Activated naive CD8-positive, alpha-beta T cell treated with anti-CD3 and anti-CD28 coated beads, Interleukin-2, amount 50 U/mL, for 16 hours (primary cell): ENCODE results near the gene PHACTR2.
"Not testable (repeated sequence)": the region's sequence is repeated elsewhere in the genome, so short reads cannot be mapped to it uniquely, and the experiment has no call there.

ENCODE experiments used
- DNase-seq: peaks from one replicate; pipeline ENCODE4 v3.0.0-alpha.2; 2020; ENCODE audit warnings: low read depth, low spot score

Gene PHACTR2

GRCh38 chr6:143807103-143807772 lies 129.5 kb downstream of the PHACTR2 start:
- no peak for DNase-seq

DNA sequence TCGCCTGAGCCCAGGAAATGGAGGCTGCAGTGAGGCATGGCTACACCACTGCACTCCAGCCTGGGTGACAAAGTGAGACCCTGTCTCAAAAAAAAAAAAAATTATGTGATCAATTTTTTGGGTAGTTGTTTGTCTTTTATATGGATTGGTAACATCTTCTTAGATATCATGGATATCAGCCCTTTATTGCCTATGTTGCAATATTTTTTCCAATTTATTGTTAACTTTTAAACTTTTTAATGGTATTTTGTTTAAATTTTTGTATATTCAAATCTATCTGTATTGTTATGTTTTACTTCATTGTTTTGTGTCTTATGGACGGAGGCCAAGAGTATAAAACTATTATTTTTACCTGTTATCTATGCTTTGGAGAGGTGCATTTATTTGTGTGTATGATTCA lies 133.0 kb downstream of the PHACTR2 start:
- DNase-seq, result no peak

DNA sequence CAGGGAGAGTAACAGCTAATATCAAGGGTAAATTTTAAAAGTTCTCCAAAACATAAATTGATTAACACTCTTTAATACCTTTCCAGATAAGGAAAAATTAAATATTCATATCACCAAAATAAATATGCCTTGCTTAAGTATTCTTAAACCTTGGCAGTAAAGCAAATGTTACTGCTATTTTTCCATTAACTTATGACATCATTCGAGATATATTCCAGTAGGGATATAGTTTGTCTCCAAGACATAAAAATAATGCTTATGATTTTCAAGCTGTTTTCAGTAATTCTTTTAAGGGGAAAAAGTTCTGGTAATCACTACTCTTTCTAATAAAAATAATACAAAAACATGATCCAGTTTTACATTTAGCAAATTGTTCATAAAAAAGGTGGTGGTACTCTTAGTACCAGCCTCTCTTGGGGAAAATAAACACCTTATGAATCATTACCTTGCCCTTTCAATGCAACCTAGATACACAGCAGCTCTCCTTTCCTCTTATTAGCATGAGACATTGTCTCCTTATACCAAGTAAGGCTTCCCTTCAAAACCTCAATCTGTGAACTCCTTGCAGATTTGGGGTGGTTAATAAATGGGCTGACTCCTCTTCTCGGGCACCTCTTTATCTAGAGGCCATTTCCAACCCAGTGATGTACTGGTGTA lies 133.9 kb downstream of the PHACTR2 start:
- no peak for DNase-seq

- no peak for DNase-seq
Measured at GRCh38 chr6:143817621-143818020, 139.9 kb downstream of the PHACTR2 start.

DNA sequence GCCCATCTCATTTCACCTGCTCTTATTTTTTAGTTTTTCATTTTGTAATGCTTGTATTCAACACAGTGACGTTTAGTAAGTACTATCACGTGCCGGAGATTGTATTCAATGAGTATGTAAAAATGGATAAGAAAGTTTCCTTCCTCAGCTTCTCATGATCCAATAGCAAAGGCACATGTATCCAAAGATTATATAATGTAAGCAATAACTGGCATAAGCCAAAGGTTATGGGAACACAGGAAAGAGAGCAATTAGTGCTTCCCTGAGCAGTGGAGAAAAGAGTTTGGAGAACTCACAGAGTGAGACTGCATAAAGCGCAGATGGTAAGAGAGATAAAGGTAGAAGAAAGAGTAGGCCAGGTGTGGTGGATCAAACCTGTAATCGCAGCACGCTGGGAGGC lies 143.6 kb downstream of the PHACTR2 start:
- no peak for DNase-seq

GRCh38 chr6:143822584-143823024 lies 144.8 kb downstream of the PHACTR2 start:
- DNase-seq, result no peak

DNA sequence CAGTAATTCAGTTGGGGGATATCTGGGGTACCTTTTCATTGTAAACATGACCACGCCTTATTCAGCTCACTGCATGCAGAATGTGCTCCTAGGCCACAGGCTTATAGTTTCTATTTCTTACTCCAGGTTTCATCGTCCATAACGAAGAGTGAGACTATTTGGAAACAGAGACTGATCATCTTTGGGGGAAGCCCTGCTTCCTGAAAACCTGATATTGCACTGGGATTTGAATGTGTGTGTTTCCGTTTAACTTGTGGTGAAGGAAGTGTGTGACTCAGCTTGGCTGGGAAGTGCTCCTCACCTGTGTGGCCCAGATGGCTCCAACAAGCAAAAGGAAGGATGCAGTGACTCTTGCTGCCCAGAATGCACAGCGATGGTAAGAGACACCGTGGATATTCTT lies 145.8 kb downstream of the PHACTR2 start:
- DNase-seq, result no peak

GRCh38 chr6:143828572-143828971 lies 150.8 kb downstream of the PHACTR2 start:
- no peak for DNase-seq

DNA sequence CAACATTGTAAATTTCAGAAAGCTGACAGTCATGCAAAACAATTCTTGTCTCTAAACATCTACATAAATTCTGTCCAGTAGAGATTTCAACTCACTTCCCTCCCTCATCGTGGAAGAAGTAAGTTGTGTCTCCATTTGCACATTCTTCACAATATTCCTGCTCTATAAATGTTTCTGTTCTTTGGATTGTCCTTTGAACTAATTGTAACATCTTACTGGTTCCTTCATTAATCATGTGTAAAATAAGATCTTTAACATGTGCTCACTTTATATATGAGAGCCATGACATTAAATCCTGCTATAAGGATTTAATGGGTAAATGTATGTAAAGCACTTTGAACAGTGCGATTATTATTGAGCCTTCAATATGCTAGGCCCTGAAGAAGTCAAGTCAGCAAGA lies 158.4 kb downstream of the PHACTR2 start:
- DNase-seq, result no peak

DNA sequence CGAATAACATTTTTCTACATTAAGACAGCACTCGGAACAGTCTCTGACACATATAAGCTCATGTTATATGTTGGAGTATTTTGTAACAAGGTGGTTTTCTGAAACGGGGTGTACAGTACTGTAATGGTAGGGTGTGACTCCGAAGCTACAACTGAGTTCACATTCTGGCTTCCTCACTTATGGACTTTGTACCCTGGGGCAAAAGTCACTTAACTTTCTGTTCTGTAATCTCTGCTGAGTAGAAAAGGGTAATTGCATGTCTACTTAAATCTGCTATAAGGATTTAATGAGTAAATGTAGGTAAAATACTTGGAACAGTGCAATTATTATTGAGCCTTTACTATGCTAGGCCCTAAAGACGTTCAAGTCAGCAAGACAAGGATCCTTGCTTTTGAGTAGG lies 160.6 kb downstream of the PHACTR2 start:
- DNase-seq, result no peak

- DNase-seq, result no peak
Measured at GRCh38 chr6:143839196-143839595, 161.4 kb downstream of the PHACTR2 start.

DNA sequence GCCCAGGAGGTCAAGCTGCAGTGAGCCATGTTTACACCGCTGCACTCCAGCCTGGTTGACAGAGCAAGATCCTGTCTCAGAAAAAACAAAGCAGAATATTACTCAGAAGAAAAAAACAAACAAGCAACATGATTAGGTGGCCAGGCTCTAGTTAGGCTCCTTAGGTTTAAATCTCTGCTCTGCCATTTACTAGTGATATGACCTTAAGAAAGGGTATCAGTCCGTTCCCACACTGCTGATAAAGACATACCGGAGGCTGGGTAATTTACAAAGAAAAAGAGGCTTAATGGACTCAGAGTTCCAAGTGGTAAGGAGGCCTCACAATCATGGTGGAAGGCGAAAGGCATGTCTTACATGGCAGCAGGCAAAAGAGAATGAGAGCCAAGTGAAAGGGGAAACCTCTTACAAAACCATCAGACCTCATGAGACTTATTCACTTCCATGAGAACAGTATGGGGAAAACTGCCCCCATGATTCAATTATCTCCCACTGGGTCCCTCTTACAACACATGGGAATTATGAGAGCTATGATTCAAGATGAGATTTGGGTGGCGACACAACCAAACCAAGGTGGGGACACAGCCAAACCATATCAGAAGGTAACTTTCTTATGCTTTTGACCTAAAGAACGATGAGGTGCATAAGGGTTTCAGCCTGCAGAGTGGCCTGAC lies 163.0 kb downstream of the PHACTR2 start:
- no peak for DNase-seq

GRCh38 chr6:143842461-143842901 lies 164.7 kb downstream of the PHACTR2 start:
- DNase-seq, result no peak

DNA sequence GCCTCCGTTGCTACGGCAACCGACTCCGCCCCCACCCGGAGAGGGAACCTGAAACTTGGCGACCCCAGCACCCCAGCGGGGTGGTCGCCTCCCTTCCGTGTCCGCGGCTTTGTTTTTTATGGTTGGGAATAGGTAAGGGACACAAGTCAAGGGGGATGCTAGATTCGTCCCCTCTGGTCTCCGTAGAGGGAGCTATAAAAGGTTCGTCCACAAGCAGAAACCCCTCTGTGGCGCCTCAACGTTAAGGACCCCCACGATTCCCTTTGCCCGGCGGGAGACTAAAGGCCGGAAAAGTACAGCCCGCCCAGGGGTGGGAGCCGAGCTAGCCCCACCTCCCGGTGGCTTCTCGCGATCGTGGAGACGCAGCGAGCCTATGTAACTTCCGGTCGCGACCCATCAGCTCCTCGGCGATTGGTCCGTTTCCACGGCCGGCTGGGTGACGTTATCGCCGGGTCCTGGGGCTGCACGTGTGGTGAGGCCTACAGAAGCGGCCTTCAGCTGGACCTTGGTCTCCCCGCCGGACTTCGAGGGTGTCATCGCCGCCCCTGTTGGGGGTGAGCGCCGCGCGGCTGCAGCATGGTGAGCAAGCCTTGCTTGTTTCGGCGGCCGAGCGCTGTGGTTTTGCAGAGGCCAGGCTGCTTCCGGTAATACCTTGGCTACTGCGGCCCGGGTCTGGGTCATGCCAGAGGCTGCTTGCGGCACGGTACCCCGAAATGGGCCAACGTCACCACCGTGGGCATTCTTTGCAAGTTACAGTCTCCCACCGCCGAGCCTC lies 165.3 kb downstream of the PHACTR2 start, which contains the start of gene LTV1:
Gene LTV1, plus strand, starts transcription at position 437 of the 775 bp plus-strand sequence. Its CDS starts 140 bp downstream, at position 577.
- peak; percentile 89 for DNase-seq

GRCh38 chr6:143843677-143843999 lies 165.9 kb downstream of the PHACTR2 start:
- DNase-seq, result no peak

DNA sequence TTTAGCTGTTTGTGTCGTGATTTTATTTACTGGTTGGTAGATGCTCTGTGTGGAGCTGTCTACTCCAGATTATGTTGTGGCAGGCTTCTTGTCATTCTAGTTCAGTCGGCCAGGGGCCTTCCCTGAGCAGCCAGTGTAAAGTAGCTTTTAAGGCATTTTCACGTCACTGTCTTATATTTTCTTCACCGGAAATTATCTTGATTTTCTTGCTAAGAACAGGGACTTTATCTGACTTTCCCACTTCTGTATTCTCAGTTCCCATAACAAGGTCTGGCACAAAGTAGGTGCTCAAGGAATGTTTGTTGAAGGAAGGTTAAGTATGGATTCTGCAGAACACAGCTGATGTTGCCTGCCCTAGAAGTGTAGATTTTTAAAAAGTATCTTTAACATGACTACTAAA lies 166.2 kb downstream of the PHACTR2 start:
- DNase-seq, result no peak

GRCh38 chr6:143845033-143845432 lies 167.3 kb downstream of the PHACTR2 start:
- no peak for DNase-seq

- DNase-seq, result not testable (repeated sequence)
Measured at GRCh38 chr6:143851706-143852105, 173.9 kb downstream of the PHACTR2 start.

DNA sequence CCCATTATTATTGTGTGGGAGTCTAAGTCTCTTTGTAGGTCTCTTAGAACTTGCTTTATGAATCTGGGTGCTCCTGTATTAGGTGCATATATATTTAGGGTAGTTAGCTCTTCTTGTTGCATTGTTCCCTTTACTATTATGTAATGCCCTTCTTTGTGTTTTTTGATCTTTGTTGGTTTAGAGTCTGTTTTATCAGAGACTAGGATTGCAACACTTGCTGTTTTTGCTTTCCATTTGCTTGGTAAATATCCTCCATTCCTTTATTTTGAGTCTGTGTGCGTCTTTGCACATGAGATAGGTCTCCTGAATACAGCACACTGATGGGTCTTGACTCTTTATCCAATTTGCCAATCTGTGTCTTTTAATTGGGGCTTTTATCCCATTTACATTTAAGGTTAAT lies 177.3 kb downstream of the PHACTR2 start:
- not testable (repeated sequence) for DNase-seq

DNA sequence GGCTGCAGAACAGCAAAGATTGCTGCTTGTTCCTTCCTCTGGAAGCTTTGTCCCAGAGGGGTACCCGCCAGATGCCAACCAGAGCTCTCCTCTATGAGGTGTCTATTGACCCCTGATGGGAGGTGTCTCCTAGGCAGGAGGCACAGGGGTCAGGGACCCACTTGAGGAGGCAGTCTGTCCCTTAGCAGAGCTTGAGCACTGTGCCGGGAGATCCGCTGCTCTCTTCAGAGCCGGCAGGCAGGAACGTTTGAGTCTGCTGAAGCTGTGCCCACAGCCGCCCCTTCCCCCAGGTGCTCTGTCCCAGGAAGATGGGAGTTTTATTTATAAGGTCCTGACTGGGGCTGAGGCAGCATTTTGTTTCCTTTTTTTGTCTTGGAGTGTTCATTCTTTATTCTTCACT lies 179.0 kb downstream of the PHACTR2 start:
- not testable (repeated sequence) for DNase-seq

DNA sequence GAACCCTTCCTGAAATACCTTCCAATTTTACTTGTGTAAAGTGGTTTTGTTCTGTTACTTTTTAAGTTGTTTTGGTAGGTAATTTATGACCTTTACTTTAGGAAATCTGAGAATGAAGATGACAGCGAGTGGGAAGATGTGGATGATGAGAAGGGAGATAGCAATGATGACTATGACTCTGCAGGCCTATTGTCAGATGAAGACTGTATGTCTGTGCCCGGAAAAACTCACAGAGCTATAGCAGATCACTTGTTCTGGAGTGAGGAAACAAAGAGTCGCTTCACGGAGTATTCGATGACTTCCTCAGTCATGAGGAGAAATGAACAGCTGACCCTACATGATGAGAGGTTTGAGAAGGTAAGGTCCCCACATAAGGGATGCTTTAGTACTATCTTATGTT lies 179.9 kb downstream of the PHACTR2 start:
- DNase-seq, result no peak
